ENCODE results near the gene ARID4A. TPM values are rescaled to one million over a fixed set of nuclear protein-coding genes. Genes with fewer than 3 reads are reported as not detected.

The ARID4A gene
- polyA plus RNA-seq, 2 of the 4 experiments (the other 2 are of a cell fraction): 9.0 to 15.1 TPM

DNA sequence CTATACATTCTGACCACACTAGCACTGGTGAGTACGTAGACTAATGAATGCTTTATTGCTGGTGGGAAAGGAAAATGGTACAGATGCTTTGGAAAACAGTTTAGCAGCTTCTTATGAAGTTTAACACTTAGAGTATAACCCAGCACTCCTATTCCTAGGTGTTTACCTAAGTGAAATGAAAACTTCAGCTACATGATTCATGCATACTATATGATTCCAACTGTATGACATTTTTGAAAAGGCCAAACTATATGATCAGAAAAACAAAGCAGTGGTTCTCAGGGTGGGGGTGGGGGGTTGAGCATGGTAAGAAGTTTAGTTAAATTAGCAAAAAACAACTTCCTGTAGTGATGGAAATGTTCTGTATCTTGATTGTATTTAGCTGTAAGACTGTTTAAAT is 22.1 kb upstream of the ARID4A start:
- FAIRE-seq: no peak
- no peak for ATAC-seq
- no peak overlapping the region for H3K27ac ChIP-seq
- 79% methylated on average over 1 of the region's 1 CpG for WGBS (ENCODE audit: missing lambda C conversion rate)
- peaks cover 42% of the 10 kb centered on the region for H3K4me1 ChIP-seq
- DNase-seq (ENCODE audit: low read depth in 1 of 2, low spot score in 1 of 2): no peak
- peak overlapping the region; percentile 7; the same call in 1 of the 3 replicates for H3K4me2 ChIP-seq
- TF ChIP-seq, protein P1, sequence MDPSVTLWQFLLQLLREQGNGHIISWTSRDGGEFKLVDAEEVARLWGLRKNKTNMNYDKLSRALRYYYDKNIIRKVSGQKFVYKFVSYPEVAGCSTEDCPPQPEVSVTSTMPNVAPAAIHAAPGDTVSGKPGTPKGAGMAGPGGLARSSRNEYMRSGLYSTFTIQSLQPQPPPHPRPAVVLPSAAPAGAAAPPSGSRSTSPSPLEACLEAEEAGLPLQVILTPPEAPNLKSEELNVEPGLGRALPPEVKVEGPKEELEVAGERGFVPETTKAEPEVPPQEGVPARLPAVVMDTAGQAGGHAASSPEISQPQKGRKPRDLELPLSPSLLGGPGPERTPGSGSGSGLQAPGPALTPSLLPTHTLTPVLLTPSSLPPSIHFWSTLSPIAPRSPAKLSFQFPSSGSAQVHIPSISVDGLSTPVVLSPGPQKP (IDR thresholded peaks at IDR 0.05; ENCODE audit: low read depth, low read length): no peak
- TF ChIP-seq JUNB (IDR thresholded peaks at IDR 0.05) (no peak), CBX2 (IDR thresholded peaks at IDR 0.05; ENCODE audit: borderline replicate concordance, low read depth) (no peak), GATA3 (IDR thresholded peaks at IDR 0.05; ENCODE audit: borderline replicate concordance) (no peak), ZNF302 (CRISPR knock-in tag; IDR thresholded peaks at IDR 0.05) (no peak), MYC (IDR thresholded peaks at IDR 0.05; ENCODE audit: borderline replicate concordance, low read length) (no peak), KDM5A (IDR thresholded peaks at IDR 0.05) (no peak), RCOR1 (IDR thresholded peaks at IDR 0.05; ENCODE audit: low read depth, low read length) (no peak), MAFK (IDR thresholded peaks at IDR 0.05; ENCODE audit: partially characterized antibody) (no peak), HDAC2 (IDR thresholded peaks at IDR 0.05) (no peak), TP53 (CRISPR knock-in tag; IDR thresholded peaks at IDR 0.05) (no peak), ZSCAN20 (CRISPR knock-in tag; IDR thresholded peaks at IDR 0.05) (no peak), PHF8 (IDR thresholded peaks at IDR 0.05; ENCODE audit: borderline replicate concordance, low read depth) (no peak), ESRRA (IDR thresholded peaks at IDR 0.05; ENCODE audit: borderline replicate concordance, low read length) (no peak)
- TF ChIP-seq, protein P2, sequence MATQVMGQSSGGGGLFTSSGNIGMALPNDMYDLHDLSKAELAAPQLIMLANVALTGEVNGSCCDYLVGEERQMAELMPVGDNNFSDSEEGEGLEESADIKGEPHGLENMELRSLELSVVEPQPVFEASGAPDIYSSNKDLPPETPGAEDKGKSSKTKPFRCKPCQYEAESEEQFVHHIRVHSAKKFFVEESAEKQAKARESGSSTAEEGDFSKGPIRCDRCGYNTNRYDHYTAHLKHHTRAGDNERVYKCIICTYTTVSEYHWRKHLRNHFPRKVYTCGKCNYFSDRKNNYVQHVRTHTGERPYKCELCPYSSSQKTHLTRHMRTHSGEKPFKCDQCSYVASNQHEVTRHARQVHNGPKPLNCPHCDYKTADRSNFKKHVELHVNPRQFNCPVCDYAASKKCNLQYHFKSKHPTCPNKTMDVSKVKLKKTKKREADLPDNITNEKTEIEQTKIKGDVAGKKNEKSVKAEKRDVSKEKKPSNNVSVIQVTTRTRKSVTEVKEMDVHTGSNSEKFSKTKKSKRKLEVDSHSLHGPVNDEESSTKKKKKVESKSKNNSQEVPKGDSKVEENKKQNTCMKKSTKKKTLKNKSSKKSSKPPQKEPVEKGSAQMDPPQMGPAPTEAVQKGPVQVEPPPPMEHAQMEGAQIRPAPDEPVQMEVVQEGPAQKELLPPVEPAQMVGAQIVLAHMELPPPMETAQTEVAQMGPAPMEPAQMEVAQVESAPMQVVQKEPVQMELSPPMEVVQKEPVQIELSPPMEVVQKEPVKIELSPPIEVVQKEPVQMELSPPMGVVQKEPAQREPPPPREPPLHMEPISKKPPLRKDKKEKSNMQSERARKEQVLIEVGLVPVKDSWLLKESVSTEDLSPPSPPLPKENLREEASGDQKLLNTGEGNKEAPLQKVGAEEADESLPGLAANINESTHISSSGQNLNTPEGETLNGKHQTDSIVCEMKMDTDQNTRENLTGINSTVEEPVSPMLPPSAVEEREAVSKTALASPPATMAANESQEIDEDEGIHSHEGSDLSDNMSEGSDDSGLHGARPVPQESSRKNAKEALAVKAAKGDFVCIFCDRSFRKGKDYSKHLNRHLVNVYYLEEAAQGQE (IDR thresholded peaks at IDR 0.05): no peak
- TF ChIP-seq, protein P3, sequence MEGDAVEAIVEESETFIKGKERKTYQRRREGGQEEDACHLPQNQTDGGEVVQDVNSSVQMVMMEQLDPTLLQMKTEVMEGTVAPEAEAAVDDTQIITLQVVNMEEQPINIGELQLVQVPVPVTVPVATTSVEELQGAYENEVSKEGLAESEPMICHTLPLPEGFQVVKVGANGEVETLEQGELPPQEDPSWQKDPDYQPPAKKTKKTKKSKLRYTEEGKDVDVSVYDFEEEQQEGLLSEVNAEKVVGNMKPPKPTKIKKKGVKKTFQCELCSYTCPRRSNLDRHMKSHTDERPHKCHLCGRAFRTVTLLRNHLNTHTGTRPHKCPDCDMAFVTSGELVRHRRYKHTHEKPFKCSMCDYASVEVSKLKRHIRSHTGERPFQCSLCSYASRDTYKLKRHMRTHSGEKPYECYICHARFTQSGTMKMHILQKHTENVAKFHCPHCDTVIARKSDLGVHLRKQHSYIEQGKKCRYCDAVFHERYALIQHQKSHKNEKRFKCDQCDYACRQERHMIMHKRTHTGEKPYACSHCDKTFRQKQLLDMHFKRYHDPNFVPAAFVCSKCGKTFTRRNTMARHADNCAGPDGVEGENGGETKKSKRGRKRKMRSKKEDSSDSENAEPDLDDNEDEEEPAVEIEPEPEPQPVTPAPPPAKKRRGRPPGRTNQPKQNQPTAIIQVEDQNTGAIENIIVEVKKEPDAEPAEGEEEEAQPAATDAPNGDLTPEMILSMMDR (IDR thresholded peaks at IDR 0.05): no peak
- TF ChIP-seq, protein P4, sequence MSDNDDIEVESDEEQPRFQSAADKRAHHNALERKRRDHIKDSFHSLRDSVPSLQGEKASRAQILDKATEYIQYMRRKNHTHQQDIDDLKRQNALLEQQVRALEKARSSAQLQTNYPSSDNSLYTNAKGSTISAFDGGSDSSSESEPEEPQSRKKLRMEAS (IDR thresholded peaks at IDR 0.05): no peak
- TF ChIP-seq, protein P5, sequence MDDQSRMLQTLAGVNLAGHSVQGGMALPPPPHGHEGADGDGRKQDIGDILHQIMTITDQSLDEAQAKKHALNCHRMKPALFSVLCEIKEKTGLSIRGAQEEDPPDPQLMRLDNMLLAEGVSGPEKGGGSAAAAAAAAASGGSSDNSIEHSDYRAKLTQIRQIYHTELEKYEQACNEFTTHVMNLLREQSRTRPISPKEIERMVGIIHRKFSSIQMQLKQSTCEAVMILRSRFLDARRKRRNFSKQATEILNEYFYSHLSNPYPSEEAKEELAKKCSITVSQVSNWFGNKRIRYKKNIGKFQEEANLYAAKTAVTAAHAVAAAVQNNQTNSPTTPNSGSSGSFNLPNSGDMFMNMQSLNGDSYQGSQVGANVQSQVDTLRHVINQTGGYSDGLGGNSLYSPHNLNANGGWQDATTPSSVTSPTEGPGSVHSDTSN (IDR thresholded peaks at IDR 0.05): no peak
- TF ChIP-seq, protein P6, sequence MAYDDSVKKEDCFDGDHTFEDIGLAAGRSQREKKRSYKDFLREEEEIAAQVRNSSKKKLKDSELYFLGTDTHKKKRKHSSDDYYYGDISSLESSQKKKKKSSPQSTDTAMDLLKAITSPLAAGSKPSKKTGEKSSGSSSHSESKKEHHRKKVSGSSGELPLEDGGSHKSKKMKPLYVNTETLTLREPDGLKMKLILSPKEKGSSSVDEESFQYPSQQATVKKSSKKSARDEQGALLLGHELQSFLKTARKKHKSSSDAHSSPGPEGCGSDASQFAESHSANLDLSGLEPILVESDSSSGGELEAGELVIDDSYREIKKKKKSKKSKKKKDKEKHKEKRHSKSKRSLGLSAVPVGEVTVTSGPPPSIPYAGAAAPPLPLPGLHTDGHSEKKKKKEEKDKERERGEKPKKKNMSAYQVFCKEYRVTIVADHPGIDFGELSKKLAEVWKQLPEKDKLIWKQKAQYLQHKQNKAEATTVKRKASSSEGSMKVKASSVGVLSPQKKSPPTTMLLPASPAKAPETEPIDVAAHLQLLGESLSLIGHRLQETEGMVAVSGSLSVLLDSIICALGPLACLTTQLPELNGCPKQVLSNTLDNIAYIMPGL (CRISPR knock-in tag; IDR thresholded peaks at IDR 0.05; ENCODE audit: borderline replicate concordance): no peak
- POLR2A ChIA-PET: interaction anchor here (3.5 kb wide), 1 partner anchor 22 kb away, joined by 12 read pairs; the partner anchor contains the start of gene ARID4A
- no peaks in the 10 kb centered on the region for H3K9me3 ChIP-seq
- CTCF ChIA-PET: interaction anchor here (1.0 to 1.5 kb wide), 2 partner anchors 10 to 17 kb away, joined by 3 to 4 read pairs; no protein-coding TSS in a partner anchor
- no peak overlapping the region for H3K4me3 ChIP-seq
